COLO829 (cell line): ENCODE data around the gene RPL10A.
"Not testable (repeated sequence)": the region's sequence is repeated elsewhere in the genome, so short reads cannot be mapped to it uniquely, and the experiment has no call there.

Experiments used
- DNase-seq: peaks from one replicate; pipeline ENCODE4 v3.0.0; 2012; ENCODE audit warnings: low spot score

Gene RPL10A

DNA sequence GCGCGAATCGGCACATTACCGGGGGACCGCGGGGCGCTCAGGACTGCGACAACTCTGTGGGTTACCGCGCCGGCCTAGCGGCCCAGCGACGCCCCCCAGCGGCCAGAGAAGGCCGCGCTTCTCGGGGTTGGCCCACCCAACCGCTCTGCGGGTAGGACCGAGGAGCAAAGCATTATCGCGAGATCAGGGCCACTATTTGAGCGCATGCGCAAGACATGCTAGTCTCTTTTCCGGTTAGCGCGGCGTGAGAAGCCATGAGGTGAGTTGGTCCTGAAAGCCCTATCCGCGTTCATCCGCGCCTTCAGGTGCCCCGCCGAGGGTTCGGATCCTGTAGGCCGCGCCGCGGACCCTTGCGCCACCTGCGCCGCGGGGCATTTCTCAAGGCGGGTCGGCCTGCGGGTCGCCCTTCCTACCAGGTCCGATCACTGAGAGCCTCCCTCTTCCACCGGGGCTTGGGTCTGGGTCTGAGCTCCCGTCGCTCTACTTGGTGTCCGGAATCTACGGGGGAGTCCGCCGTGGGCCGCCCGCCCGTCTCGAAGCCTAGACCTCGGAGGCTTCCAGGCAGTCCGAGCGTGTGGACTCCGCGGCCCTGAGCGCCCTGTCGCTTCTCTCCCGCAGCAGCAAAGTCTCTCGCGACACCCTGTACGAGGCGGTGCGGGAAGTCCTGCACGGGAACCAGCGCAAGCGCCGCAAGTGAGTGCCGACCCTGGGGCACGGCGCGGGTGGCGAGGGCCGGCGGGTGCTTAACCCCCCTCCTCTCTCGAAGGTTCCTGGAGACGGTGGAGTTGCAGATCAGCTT, at the start of gene RPL10A:
Gene RPL10A (plus strand): TSS at position 221 of the 799 bp plus-strand sequence. CDS start 34 bp downstream, at position 255.
- DNase-seq: peak; percentile 97

DNA sequence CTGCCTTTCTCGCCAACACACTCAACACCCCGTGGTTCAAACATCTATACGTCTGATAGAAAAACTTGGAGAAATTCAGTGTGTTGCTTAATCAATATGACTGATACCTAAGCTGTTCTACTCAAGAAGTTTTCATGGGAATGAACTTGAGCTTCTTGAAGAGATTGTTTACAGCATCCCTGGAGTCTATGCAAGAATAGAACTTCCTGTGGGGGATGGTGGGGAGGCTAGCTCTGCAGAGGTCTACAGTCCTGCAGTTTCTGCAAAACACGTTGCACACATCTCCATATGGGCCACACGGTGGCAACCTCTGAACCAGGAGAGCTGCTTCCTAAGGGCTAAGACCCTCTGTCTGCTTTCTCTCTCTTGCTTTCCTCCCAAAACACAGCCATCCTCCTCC, 48.8 kb upstream of the RPL10A start:
- DNase-seq: no peak

DNA sequence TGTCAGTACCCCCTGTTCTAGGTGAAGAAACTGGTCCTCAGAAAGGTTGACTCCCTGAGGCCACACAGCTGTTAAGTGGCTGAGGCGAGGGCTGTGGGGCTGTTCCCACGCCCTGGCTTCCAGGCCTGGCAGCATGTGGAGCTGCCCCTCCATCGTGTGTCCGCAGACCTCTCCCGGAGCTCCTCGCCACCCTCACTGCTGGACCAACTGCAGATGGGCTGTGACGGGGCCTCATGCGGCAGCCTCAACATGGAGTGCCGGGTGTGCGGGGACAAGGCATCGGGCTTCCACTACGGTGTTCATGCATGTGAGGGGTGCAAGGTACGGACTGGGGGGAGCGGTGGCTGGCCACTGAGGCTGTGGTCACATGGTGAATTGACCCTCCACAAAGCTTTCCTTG, 48.2 kb upstream of the RPL10A start:
- DNase-seq: no peak

DNA sequence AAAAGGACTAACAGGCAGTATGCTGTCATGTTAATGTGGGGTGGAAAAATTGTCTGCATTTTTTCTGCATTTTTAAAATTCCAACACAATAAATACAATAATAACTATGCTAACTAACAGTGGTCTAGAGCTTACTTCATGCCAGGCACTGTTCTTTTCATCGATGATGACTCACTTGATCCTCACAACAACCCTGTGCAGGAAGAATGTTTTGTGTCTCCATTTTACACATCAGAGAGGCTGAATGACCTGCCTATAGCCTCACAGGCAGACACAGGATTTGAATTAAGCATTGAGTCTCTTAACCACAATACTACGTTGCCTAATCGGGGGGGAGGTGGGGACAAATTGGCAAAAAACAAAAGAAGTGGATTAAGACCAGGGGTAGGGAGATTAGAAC, 42.9 kb upstream of the RPL10A start:
- DNase-seq: peak; percentile 71

DNA sequence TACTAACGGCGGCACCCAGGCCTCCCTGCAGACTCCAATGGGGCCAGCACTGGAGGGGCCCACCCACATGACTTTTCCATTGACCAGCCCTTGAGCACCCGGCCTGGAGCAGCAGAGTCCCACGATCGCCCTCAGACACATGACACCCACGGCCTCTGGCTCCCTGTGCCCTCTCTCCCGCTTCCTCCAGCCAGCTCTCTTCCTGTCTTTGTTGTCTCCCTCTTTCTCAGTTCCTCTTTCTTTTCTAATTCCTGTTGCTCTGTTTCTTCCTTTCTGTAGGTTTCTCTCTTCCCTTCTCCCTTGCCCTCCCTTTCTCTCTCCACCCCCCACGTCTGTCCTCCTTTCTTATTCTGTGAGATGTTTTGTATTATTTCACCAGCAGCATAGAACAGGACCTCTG, 42.1 kb upstream of the RPL10A start:
- DNase-seq: no peak

DNA sequence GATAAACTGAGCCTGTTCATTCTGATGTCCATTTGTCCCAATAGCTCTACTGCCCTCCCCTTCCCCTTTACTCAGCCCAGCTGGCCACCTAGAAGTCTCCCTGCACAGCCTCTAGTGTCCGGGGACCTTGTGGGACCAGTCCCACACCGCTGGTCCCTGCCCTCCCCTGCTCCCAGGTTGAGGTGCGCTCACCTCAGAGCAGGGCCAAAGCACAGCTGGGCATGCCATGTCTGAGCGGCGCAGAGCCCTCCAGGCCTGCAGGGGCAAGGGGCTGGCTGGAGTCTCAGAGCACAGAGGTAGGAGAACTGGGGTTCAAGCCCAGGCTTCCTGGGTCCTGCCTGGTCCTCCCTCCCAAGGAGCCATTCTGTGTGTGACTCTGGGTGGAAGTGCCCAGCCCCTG, 40.8 kb upstream of the RPL10A start:
- no peak for DNase-seq

DNA sequence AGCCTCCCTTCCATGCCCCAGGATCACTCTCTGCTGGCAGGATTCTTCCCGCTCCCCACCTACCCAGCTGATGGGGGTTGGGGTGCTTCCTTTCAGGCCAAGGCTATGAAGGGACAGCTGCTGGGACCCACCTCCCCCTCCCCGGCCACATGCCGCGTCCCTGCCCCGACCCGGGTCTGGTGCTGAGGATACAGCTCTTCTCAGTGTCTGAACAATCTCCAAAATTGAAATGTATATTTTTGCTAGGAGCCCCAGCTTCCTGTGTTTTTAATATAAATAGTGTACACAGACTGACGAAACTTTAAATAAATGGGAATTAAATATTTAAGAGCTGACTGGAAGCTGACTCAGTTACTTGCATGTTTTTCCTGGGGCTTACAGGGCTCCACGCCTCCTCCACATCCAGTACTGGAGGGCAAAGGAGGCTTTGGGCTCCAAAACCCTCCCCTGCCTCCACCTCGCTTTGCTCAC, 40.3 kb upstream of the RPL10A start:
- DNase-seq: no peak

DNA sequence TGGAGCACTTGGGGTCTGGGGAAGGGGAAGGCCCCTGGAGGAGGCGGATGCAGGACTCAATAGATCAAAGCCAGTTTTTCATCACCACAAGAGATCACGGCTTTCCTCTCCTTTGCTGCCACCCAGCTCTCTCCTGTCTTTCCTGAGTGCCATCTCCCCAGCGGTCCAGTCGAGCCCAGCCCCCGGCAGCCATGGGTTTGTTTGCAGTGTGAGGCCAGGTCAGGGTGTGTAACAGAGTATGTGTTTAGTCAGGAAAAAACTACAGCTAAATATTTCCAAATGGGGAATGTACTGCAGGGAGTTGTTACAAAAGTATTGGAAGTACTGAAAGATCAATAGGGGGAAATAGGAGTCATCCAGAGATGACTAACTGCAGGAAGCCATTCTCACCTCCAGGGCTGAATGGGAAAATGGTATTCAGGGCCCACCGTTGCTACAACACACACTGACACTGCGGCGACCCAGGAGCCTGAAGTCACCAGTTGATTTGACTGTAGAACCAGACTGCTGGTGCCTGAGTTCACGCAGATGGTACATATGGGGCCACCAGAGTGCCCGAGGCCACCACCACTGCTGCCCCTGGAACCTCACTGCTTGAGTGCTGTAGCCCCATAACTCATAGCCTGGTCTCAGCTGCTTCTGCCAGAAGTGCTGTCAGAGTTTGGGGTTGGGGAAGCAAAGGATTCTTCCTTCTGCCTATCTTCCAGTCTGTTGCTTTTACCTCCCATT, 39.6 kb upstream of the RPL10A start:
- DNase-seq: no peak

DNA sequence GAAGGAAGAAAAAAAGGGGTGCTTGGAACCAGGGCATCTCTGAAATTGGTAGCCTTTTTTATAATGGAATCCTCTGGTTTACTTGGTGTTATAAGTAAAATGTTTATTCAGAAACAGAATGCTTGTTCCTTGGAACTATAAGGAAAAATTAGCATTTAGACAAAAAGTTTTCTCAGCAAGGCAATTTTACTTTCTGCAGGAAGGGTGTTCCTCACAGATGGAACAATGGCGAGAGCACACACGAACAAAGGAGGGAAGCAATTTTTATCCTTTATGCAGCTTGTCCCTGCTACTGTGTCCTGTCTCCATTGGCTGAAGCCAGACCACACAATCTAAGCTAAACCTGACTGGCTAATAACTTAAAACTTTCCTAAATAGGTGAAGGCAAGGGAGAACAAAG, 38.7 kb upstream of the RPL10A start:
- DNase-seq: no peak

DNA sequence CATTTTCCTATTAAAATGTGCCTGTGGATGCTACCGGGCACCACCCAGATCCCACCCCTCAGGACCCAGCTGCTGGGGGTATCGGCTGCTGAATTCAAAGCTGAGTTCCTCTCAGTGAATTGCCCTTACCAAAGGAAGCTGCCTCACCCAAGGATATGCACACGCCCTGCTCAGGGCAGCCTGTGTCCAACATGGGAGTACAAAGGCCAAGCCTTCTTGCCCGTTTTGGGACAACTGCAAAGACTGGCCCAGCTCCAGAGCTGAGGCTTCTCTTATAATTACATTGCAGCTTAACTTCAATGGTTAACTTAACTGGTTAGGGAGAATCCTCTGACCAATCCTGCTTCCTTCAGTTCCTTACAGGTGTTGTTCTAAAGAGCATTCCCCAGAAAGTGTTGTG, 35.9 kb upstream of the RPL10A start:
- no peak for DNase-seq

DNA sequence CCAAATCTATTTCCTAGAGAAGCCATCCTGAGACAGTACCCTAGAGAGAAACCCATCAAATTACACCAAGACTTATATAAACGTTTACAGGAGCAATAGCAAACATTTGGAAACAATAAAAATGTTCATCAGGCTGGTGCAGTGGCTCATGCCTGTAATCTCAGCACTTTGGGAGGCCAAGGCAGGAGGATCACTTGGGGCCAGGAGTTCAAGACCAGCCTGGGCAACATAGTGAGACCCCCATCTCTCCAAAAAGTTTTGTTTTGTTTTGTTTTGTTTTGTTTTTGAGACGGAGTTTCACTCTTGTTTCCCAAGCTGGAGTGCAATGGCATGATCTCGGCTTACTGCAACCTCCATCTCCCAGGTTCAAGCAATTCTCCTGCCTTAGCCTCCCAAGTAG, 35.5 kb upstream of the RPL10A start:
- not testable (repeated sequence) for DNase-seq

DNA sequence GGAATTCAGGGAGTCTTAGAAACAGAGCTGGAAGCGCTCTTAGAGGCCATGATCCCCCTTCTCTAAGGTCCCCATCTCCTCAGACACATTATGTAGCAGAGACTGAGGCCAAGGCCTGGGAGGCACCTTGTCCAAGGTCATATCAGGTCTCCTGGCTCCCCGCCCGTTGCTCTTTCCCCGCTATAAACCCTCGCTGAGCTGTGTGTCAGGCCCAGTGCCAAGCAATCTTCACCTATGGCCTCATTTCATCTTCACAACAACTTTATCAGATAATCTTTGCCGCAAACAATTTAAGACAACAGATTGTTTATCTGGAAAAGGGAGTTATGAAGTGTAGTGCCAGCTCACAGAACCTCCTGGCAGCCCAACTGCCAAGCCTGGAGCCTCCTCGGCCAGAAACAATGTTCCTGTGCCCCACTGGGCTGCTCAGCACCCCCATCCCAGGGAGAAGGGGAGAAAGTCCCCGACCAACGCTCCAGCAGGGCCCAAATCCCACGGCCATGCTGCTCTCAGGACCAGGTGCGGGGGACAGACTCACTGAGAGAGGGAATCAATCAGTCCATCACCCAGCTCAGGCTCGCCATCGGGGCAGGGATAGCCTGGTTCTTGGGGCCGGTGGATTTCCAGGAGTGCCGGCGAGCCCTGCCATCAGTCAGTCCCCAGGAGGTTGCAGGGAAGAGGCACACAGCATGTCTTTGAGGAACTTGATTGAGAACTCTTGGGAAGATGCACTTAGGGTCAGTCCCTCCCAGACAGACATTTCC, 32.9 kb upstream of the RPL10A start:
- DNase-seq: no peak

DNA sequence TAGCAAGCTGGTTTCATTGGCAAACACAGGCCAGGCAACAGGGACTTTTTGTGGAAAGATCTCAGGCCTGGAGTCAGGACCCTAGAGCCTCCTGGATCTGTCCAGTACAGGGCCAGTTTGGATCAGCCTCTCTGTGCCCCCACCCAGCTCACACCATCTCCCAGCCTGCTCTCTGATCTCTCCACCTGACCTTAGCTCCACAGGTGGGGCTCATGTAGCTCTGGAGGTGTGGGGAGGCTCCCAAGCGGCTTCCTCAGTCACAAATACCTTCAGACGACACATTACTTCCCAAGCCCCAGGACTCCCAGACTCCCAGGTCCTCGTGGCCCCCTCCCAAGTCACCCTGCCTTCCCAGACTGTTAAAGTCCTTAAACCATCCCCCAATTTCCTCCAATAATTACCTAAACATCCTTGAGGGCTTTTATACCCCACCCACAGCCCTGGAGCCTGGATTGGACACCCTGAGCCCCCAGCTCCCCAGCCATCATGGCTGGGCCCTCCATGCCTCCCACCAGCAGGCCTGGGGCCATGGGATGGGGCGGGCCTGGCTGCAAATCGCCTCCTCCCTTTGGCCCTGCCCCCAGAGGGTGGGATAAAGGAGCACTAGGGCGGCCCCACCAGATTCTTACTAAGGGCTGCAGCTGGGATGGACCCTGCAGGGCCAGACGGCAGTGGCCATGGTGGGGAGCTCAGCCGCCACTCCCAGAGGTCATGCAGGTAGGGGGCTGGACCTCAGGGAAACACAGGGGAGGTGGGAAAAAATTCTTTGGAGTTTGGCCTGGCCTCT, 31.9 kb upstream of the RPL10A start:
- DNase-seq: no peak

DNA sequence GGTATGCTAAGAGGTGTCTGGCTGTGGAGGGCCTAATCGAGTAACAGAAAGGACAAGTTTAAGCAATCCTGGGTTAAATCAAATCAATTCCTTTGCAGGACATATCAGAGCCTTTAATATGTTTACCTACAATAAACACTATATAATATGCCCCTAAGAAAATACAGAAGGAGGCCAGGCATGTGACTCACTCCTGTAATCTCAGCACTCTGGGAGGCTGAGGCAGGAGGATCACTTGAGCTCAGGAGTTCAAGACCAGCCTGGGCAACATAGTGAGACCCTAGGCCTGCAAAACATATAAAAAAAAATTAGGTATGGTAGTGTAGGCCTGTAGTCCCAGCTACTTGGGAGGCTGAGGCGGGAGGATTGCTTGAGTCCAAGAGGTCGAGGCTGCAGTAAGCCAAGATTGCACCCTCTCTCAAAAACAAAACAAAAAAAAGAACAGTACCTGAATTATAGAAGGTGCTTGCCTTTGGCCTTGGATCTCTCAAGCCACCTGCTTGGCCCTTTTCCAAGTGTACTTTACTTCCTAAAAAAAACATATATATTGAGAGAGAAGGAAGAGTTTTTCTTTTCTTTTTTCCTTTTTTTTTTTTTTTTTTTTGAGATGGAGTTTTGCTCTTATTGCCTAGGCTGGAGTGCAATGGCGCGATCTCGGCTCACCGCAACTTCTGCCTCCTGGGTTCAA, 29.7 kb upstream of the RPL10A start:
- not testable (repeated sequence) for DNase-seq

DNA sequence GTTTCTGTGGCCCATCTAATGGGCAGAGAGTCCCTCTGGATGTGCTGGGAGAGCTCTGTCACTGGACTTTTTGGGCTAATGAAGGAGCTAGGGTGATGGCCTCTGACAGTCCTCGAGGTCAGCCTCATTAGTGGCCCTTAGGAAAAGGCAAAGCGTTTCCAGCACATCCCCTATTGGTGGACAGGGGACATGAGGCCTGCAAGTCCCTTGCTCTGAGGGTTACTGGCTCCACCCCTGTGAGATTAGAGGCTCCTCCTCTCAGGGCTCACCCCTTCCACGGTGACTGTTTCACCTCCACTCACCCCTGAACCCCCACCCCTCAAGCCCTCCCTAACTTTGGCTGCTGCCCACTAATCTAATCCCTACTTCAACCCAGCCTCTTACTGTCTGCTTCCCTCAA, 28.9 kb upstream of the RPL10A start:
- DNase-seq: no peak

DNA sequence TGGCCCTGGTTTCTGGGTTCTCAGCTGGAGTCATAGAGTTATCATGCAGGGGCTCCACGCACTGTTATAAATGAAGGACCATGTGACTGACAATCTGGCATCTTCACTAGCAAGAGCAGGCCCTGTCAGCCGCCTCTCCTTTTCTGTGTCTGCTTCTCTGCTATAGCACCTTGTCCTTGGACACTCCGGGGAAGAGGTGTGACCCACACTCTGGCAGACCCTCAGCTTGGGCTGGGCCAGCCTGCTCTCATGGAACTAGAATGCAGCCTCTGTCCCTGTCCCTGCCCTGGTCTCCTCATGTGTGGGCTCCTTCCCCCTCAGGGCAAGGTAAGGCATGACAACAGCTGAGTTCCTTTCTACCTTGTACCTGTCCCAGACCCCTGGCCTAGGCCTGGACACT, 27.0 kb upstream of the RPL10A start:
- DNase-seq: no peak

DNA sequence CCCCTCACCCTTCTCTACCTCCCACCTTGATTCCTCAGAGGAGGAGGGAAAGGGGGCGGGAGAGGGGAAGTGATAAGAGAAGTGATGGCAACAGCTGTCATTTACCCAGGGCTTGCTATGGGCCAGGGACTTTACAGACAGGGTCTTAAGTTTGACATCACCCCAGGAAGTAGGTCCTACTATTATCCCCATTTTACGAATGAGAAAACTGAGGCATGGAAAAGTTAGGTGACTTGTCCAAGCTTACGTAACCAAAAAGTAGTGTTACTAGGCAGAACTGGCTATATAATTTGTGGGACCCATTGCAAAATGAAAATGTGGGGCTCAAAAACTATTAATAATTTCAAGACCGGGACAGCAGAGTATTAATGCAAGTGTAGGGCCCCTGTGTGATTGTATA, 26.6 kb upstream of the RPL10A start:
- DNase-seq: no peak

DNA sequence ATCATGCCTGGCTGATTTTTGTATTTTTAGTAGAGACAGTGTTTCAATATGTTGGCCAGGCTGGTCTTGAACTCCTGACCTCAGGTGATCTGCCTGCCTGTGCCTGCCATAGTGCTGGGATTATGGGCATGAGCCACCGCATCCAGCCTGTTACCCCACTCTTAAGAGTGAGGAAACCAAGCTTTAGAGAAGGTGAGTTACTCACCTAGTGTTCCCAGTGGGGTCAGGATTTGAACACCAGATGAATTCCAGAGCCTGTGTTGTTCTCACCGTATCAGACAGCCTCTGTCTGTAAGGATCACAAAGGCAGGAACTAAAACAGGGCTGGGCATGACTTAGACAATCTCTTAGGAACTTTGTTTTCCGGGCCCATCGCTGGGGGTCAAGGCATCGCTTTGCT, 25.5 kb upstream of the RPL10A start:
- DNase-seq: no peak

DNA sequence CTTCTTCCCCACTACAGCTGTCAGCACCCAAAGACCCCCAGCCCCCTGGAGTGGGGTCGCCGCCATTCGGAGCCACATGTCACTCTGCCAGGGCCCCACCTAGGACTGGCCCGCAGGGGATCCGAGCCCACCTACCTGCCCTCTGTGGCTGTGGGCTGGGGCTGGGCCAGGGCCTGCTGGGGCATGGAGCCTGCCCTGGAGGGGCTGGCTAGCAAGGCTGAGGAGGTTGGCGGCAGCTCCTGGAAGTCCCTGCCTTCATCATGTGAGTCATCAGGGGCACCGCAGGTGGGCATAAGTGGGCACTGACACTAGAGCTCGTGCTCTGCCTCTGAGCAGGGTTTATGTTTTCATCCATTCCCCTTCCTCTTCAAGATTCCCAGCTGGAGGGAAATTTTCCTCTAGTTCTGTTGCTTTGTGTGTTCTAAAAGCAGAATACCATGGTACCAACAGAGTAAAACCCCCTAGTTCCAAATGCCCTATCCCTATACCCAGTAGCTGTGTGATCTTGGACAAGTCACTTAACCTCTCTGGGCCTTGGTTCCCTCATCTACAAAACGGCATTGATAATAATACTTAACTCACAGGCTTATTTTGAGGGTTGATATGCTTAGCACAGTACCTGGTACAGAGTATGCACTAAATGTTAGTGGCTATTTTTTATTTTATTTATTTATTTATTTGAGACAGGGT, 24.7 kb upstream of the RPL10A start:
- DNase-seq: no peak

DNA sequence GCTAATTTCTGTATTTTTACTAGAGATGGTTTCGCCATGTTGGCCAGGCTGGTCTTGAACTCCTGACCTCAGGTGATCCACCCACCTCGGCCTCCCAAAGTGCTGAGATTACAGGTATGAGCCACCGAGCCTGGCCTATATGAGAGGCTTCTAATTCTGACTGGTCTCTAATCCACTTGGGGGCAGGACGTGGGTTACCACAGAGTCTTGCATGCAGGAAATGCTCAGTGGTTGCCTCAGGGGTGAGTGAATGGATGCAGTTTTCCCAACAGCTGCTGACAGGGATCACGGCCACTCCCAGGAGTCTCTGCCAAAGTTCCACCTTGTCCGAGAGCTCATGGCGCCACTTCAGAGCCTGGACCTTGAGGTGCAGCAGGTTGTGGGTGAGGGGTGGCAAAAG, 22.5 kb upstream of the RPL10A start:
- DNase-seq: no peak

DNA sequence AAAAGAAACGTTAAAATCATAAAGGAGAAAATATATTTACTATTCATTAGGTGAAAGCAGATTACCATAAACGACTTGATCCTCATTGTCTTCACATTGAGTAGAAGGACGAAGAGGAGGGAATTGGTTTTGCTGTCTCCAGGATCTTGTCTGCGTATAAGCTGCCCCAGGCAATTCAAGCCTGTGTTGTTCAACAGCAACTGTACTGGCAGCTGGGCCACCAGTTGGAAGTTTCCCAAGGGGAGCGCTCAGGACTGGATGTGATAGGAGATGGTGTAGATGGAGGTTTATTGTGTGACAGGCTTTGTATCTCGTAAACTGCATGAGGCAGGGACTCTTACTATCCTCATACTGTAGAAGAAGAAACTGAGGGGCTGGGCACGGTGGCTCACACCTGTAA, 20.0 kb upstream of the RPL10A start:
- DNase-seq: no peak
